Activated naive CD4-positive, alpha-beta T cell treated with anti-CD3 and anti-CD28 coated beads, Interleukin-2, amount 10 ng/mL, durations not matched to agents 7 days and 5 days (primary cell): ENCODE measurements around the gene MGST2.
"Not testable (repeated sequence)": the region's sequence is repeated elsewhere in the genome, so short reads cannot be mapped to it uniquely, and the experiment has no call there.

Experiments used
- CTCF ChIA-PET: fragments of 350-600 bp; sonication (Branson Sonifier 250); formaldehyde crosslinking; loops from one replicate; lab custom pipeline; 2021; ENCODE audit warnings: antibody characterized with exemption; lab: Charles Lee
- DNase-seq: peaks from one replicate; pipeline ENCODE4 v3.0.0-alpha.2; 2020
- H3K27ac Mint-ChIP-seq: one replicate; pipeline ENCODE4 v1.8.0; 2021; ENCODE audit warnings: mild to moderate bottlenecking, moderate library complexity, mixed read lengths
- H3K27me3 Mint-ChIP-seq: one replicate; pipeline ENCODE4 v1.8.0; 2021; ENCODE audit warnings: mild to moderate bottlenecking, mixed read lengths
- H3K36me3 Mint-ChIP-seq: one replicate; pipeline ENCODE4 v1.8.0; 2021; ENCODE audit warnings: mixed read lengths
- H3K4me1 Mint-ChIP-seq: one replicate; pipeline ENCODE4 v1.8.0; 2021; ENCODE audit warnings: mixed read lengths
- H3K4me3 Mint-ChIP-seq: one replicate; pipeline ENCODE4 v1.8.0; 2021; ENCODE audit warnings: mild to moderate bottlenecking, moderate library complexity, mixed read lengths
- H3K9me3 Mint-ChIP-seq: one replicate; pipeline ENCODE4 v1.8.0; 2021; ENCODE audit warnings: mixed read lengths

Gene MGST2

GRCh38 chr4:139665690-139666529, at the start of gene MGST2:
Gene MGST2, plus strand, starts transcription at chr4:139665819. Its CDS starts 201 bp downstream, at chr4:139666020.
- peak within 1 kb of the TSS; percentile 85 for H3K27ac Mint-ChIP-seq
- peaks cover 28% of the 10 kb centered on the region for H3K4me1 Mint-ChIP-seq
- no peaks in the 10 kb centered on the region for H3K27me3 Mint-ChIP-seq
- peaks cover 10% of the 10 kb centered on the region for H3K36me3 Mint-ChIP-seq
- CTCF ChIA-PET, result interaction anchor here (0.6 to 4.7 kb wide), 4 partner anchors 9 to 62 kb away, joined by 3 to 41 read pairs (median 4); no protein-coding TSS in a partner anchor
- peak; percentile 45 for DNase-seq
- no peaks in the 10 kb centered on the region for H3K9me3 Mint-ChIP-seq
- peak within 1 kb of the TSS; percentile 78 for H3K4me3 Mint-ChIP-seq

- Mint-ChIP-seq H3K9me3 (no peaks in the 10 kb centered on the region), H3K27ac (no peak overlapping the region), H3K4me1 (no peaks in the 10 kb centered on the region), H3K27me3 (peaks cover 6% of the 10 kb centered on the region), H3K4me3 (no peak overlapping the region), H3K36me3 (no peaks in the 10 kb centered on the region)
- no peak for DNase-seq
- CTCF ChIA-PET, result interaction anchor here (0.9 to 3.5 kb wide), 7 partner anchors 11 to 42 kb away, joined by 3 to 31 read pairs (median 6); no protein-coding TSS in a partner anchor
Observed at GRCh38 chr4:139617702-139618490, 47.7 kb upstream of the MGST2 start.

GRCh38 chr4:139619644-139620043, 46.0 kb upstream of the MGST2 start:
- no peak overlapping the region for H3K27ac Mint-ChIP-seq
- H3K9me3 Mint-ChIP-seq, result no peaks in the 10 kb centered on the region

DNA sequence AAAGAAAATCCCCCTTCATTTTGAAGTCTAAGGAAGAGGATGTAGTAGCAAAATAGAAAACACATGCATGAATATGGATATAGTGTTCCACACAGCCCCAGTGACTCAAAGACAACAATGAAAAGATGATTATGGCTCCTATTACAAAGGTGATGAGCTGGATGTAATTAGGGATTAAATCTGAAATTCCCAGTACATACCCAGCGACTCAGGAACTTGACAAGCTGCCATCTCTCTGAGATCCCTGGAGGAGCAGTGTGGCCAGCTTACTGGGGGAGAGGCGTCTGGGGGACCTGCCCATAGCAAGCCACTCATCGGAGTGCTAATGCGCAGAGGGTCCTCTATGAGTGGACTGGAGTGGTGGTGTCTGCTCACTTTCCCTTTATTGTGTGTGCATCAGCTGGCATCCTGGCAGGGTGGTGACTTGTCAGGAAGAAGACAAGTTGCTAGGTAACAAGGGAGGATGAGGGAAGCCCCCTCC, 42.7 kb upstream of the MGST2 start:
- Mint-ChIP-seq H3K9me3 (no peaks in the 10 kb centered on the region), H3K4me3 (no peak overlapping the region), H3K4me1 (no peaks in the 10 kb centered on the region), H3K27ac (no peak overlapping the region), H3K36me3 (no peaks in the 10 kb centered on the region), H3K27me3 (peaks cover 15% of the 10 kb centered on the region)
- CTCF ChIA-PET, result no interaction called here
- DNase-seq, result no peak

More at GRCh38 chr4:139619644-139620043, 46.0 kb upstream of the MGST2 start:
- Mint-ChIP-seq H3K4me1 (no peaks in the 10 kb centered on the region), H3K4me3 (no peak overlapping the region), H3K36me3 (no peaks in the 10 kb centered on the region), H3K27me3 (peaks cover 13% of the 10 kb centered on the region)
- CTCF ChIA-PET, result interaction anchor here (0.7 to 3.5 kb wide), 8 partner anchors 14 to 632 kb away, joined by 3 to 31 read pairs (median 6); no protein-coding TSS in a partner anchor
- DNase-seq, result peak; percentile 27

- CTCF ChIA-PET, result no interaction called here
- no peak for DNase-seq
- Mint-ChIP-seq H3K9me3 (no peaks in the 10 kb centered on the region), H3K4me3 (no peak overlapping the region), H3K4me1 (no peaks in the 10 kb centered on the region), H3K27ac (no peak overlapping the region), H3K36me3 (no peaks in the 10 kb centered on the region), H3K27me3 (peaks cover 19% of the 10 kb centered on the region)
Observed at GRCh38 chr4:139624441-139625092, 41.1 kb upstream of the MGST2 start.

GRCh38 chr4:139625093-139625455, 40.5 kb upstream of the MGST2 start:
- no peaks in the 10 kb centered on the region for H3K36me3 Mint-ChIP-seq
- no peak overlapping the region for H3K4me3 Mint-ChIP-seq
- CTCF ChIA-PET, result interaction anchor here (1.2 kb wide), 1 partner anchor 21 kb away, joined by 4 read pairs; no protein-coding TSS in a partner anchor
- no peak overlapping the region for H3K27ac Mint-ChIP-seq
- DNase-seq, result no peak
- H3K27me3 Mint-ChIP-seq, result peaks cover 19% of the 10 kb centered on the region
- no peaks in the 10 kb centered on the region for H3K9me3 Mint-ChIP-seq
- no peaks in the 10 kb centered on the region for H3K4me1 Mint-ChIP-seq

- H3K4me1 Mint-ChIP-seq, result no peaks in the 10 kb centered on the region
Observed at GRCh38 chr4:139625482-139625881, 40.1 kb upstream of the MGST2 start.

DNA sequence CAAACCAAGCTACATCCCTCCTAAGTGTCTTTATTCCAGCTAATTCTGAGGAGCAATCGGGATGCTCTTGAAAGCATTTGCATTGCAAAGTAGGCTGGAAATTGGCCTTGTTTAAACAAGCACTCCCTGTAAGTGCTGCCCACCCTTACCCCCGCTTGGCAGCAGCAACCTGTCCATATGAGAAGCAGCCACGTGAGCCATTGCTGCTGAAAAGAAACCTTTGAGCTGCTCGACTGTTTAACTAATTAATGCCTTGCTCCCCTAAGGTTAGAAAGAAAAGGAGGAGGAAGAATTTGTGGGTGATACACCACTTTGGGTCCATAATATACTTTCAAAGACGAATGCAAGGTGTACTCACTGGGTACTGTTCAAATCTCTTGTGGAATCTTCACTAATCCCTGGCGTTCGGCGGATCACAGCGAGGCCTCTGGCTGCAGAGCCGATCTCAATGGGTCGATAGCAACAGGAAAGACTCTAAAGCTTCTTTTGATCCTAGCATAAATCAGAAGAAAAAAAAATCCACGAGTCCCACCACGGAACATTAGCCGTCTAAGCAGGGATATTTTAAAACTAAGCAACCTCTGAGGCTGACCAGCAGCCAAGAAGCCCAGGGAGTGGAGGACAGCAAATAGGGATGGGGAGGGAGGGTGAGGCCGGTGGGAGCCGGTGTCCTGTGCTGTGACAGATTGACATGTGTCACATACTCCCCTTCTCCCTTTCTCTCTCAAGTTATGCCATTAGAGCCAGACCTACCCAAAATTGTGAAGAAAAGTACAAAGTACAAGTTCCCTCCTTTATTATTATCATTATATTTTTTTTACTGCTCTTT, 37.2 kb upstream of the MGST2 start:
- no peaks in the 10 kb centered on the region for H3K36me3 Mint-ChIP-seq
- no peak overlapping the region for H3K4me3 Mint-ChIP-seq

More at GRCh38 chr4:139625482-139625881, 40.1 kb upstream of the MGST2 start:
- DNase-seq, result no peak
- H3K27ac Mint-ChIP-seq, result no peak overlapping the region
- CTCF ChIA-PET, result interaction anchor here (0.6 to 1.2 kb wide), 2 partner anchors 17 to 22 kb away, joined by 3 to 4 read pairs; no protein-coding TSS in a partner anchor
- H3K27me3 Mint-ChIP-seq, result peaks cover 19% of the 10 kb centered on the region
- no peak overlapping the region for H3K4me3 Mint-ChIP-seq
- no peaks in the 10 kb centered on the region for H3K9me3 Mint-ChIP-seq
- no peaks in the 10 kb centered on the region for H3K36me3 Mint-ChIP-seq

DNA sequence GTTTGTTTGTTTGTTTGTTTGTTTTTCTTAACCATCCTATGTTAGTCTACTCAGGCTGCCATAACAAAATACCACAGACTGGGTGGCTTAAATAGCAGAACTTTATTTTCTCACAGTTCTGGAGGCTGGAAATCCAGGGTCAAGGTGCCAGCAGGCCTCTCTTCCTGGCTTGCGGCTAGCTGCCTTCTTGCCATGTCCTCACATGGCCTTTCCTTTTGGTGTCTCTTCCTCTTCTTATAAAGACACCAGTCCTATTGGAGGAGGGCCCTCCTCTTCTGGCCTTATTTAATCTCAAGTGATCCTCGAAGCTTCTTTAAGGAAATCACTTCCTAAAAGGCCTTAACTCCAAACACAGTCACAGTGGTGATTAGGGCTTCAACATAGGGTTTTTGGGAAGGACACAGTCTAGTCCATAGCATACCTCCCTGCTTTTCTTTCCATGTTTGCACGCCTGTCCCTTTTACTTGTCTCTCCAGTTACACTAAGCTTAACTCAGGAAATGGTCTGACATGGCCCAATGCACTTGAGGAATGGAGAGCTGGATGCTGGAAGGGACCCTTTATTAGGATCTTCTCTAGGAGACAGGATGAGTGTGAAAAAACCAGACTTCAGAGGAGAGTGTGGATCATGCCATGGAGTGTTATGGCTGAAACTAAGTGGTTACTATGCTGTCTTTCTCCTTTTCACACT, 36.0 kb upstream of the MGST2 start:
- Mint-ChIP-seq H3K27ac (no peak overlapping the region), H3K9me3 (no peaks in the 10 kb centered on the region), H3K36me3 (no peaks in the 10 kb centered on the region), H3K4me1 (no peaks in the 10 kb centered on the region), H3K4me3 (no peak overlapping the region), H3K27me3 (peaks cover 40% of the 10 kb centered on the region)
- DNase-seq, result no peak
- CTCF ChIA-PET, result no interaction called here

More for the DNA sequence above, 37.2 kb upstream of the MGST2 start:
- Mint-ChIP-seq H3K4me1 (no peaks in the 10 kb centered on the region), H3K27ac (no peak overlapping the region), H3K9me3 (no peaks in the 10 kb centered on the region), H3K27me3 (peaks cover 36% of the 10 kb centered on the region)
- DNase-seq, result no peak
- CTCF ChIA-PET, result interaction anchor here (0.6 kb wide), 1 partner anchor 45 kb away, joined by 5 read pairs; no protein-coding TSS in a partner anchor

- Mint-ChIP-seq H3K27ac (no peak overlapping the region), H3K9me3 (no peaks in the 10 kb centered on the region), H3K4me3 (no peak overlapping the region), H3K4me1 (no peaks in the 10 kb centered on the region), H3K36me3 (no peaks in the 10 kb centered on the region), H3K27me3 (peaks cover 35% of the 10 kb centered on the region)
- DNase-seq, result no peak
- CTCF ChIA-PET, result no interaction called here
Observed at GRCh38 chr4:139630126-139630495, 35.5 kb upstream of the MGST2 start.

GRCh38 chr4:139630991-139631390, 34.6 kb upstream of the MGST2 start:
- Mint-ChIP-seq H3K27ac (no peak overlapping the region), H3K36me3 (no peaks in the 10 kb centered on the region), H3K4me1 (no peaks in the 10 kb centered on the region), H3K27me3 (peaks cover 34% of the 10 kb centered on the region), H3K4me3 (no peak overlapping the region), H3K9me3 (no peaks in the 10 kb centered on the region)
- CTCF ChIA-PET, result no interaction called here
- DNase-seq, result no peak

DNA sequence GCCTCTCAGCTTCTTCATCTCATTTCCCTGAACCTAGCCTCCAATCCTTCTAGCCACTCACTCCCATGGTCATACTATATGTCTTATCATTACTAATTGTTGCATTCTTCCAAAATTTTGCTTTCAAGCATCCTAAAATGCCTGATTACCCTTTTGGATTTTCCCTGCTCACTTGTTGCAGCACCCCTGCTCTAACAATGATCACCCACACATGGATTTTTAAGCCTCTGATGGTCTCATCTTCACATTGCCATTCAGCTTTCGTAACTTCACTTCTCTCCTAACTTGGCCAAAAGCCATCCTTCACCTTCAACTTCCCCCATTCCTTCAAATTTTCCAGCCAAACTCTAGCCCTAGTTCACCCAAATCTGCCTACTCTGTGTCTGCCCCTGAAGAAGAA, 33.8 kb upstream of the MGST2 start:
- no peaks in the 10 kb centered on the region for H3K9me3 Mint-ChIP-seq
- CTCF ChIA-PET, result no interaction called here
- peaks cover 34% of the 10 kb centered on the region for H3K27me3 Mint-ChIP-seq
- no peak overlapping the region for H3K4me3 Mint-ChIP-seq
- H3K27ac Mint-ChIP-seq, result no peak overlapping the region
- no peaks in the 10 kb centered on the region for H3K36me3 Mint-ChIP-seq
- no peaks in the 10 kb centered on the region for H3K4me1 Mint-ChIP-seq
- DNase-seq, result no peak

DNA sequence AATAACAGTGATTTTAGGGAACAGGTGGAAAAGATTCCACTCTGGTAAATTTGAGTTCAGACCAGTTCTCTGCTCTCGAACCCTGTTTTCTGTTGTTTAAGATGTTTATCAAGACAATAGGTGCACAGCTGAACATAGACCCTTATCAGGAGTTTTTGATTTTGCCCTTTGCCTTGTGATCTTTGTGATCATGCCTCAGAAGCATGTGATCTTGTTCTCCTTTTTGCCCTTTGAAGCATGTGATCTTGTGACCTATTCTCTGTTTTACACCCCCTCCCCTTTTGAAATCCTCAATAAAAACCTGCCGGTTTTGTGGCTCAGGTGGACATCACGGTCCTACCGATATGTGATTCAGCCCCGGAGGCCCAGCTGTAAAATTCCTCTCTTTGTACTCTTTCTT, 32.9 kb upstream of the MGST2 start:
- H3K36me3 Mint-ChIP-seq, H3K27ac Mint-ChIP-seq, H3K4me1 Mint-ChIP-seq, H3K9me3 Mint-ChIP-seq, H3K4me3 Mint-ChIP-seq, CTCF ChIA-PET, DNase-seq: not testable (repeated sequence)
- peaks cover 34% of the 10 kb centered on the region for H3K27me3 Mint-ChIP-seq
